ENCODE measurements around the gene FST. TPM values are rescaled to one million over a fixed set of nuclear protein-coding genes. Genes with fewer than 3 reads are reported as not detected.

FST gene
- total and polyA plus RNA-seq, 11 donors: 0.22 to 4.8 (median 2.0) TPM

DNA sequence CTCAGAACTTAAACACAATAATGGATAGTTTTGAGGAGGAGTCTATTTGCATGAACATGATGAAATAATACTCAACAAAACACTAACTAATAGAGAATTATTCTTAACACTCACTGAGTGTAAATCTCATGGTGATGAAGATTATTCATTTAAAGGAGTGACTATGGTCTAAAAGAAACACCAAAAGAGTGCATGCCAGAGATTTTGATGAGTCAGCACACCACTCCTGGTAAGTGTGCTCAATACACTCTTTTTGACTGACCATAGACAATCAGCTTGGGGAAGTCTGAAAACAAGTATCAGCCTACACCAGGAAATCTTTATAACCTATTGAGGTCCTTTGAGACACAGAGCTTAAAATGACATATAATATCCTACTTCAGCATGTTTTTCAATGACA lies 6.8 kb upstream of the FST start:
- H3K27me3 ChIP-seq: peaks cover 0 to 9% (median 0%) of the 10 kb centered on the region in 9 donors
- H3K36me3 ChIP-seq: no peaks in the 10 kb centered on the region
- no peak overlapping the region for H3K27ac ChIP-seq
- H3K4me1 ChIP-seq: peaks cover 0 to 7% (median 0%) of the 10 kb centered on the region in 12 donors
- no peak for TF ChIP-seq POLR2A (IDR thresholded peaks at IDR 0.05)
- TF ChIP-seq, protein P1, sequence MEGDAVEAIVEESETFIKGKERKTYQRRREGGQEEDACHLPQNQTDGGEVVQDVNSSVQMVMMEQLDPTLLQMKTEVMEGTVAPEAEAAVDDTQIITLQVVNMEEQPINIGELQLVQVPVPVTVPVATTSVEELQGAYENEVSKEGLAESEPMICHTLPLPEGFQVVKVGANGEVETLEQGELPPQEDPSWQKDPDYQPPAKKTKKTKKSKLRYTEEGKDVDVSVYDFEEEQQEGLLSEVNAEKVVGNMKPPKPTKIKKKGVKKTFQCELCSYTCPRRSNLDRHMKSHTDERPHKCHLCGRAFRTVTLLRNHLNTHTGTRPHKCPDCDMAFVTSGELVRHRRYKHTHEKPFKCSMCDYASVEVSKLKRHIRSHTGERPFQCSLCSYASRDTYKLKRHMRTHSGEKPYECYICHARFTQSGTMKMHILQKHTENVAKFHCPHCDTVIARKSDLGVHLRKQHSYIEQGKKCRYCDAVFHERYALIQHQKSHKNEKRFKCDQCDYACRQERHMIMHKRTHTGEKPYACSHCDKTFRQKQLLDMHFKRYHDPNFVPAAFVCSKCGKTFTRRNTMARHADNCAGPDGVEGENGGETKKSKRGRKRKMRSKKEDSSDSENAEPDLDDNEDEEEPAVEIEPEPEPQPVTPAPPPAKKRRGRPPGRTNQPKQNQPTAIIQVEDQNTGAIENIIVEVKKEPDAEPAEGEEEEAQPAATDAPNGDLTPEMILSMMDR (IDR thresholded peaks at IDR 0.05): no peak
- ATAC-seq (no peak), DNase-seq (no peak)
- H3K4me3 ChIP-seq: no peak overlapping the region
- no peaks in the 10 kb centered on the region for H3K9me3 ChIP-seq
- intact Hi-C loops (cut with DNase I): loop anchor here in 6 of 10 donors (10.0 kb wide), 4 partner anchors 391 to 521 kb away; no protein-coding TSS in a partner anchor

DNA sequence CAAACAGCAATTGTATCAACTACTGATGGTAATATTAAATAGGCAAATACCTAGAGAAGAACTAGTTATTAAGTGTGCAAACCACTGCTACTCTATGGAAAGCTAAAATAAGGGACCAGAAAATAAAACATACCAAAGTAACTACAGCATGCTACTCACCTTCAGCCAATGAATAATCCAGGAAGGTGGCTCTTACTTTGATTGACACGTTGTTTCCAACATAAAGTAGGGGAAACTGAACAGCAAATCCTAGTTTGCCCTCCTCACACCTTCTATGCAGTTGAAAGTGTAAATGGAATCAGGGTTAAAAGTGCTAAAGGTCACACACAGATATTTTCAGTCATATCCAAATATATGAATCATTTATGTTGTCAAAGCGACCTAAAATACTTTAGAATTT lies 5.1 kb upstream of the FST start:
- H3K27ac ChIP-seq: no peak overlapping the region
- no peaks in the 10 kb centered on the region for H3K9me3 ChIP-seq
- H3K27me3 ChIP-seq: peaks cover 0 to 17% (median 0%) of the 10 kb centered on the region in 9 donors
- no peak overlapping the region for H3K4me3 ChIP-seq
- no peak for ATAC-seq
- 78 to 91% (median 84%) methylated on average over 2 of the region's 2 CpGs for WGBS, 4 donors
- DNase-seq: no peak
- H3K36me3 ChIP-seq: no peaks in the 10 kb centered on the region
- TF ChIP-seq POLR2A (IDR thresholded peaks at IDR 0.05): no peak
- TF ChIP-seq, protein P1 (IDR thresholded peaks at IDR 0.05): no peak
- intact Hi-C loops (cut with DNase I): loop anchor here in 9 of 10 donors (5.0 to 10.0 kb wide), 8 partner anchors 389 to 757 kb away; no protein-coding TSS in a partner anchor
- peaks cover 0 to 17% (median 1%) of the 10 kb centered on the region in 12 donors for H3K4me1 ChIP-seq

DNA sequence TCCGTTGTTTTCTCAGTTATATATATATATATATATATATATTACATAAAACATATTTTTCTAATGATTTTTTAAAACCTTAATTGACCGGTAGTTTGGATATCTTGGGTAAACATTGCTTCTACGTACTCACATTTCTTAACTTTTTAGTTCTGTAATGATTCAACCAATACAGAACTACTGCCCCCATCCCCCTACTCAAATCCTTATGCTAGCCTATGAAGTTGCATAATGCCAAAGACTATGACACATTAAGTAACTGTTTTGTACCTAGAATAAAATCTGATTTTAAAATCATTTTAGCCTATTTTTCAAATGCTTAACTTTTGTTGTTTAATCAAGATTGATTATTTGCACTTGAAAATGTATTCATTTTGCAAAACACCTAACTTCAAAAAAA lies 4.4 kb upstream of the FST start:
- Histone ChIP-seq H3K27me3 (peaks cover 0 to 17% (median 0%) of the 10 kb centered on the region in 9 donors), H3K9me3 (no peaks in the 10 kb centered on the region), H3K27ac (no peak overlapping the region), H3K4me3 (no peak overlapping the region), H3K36me3 (no peaks in the 10 kb centered on the region), H3K4me1 (peaks cover 0 to 22% (median 3%) of the 10 kb centered on the region in 12 donors)
- TF ChIP-seq POLR2A (IDR thresholded peaks at IDR 0.05): no peak
- TF ChIP-seq, protein P1 (IDR thresholded peaks at IDR 0.05): no peak
- DNase-seq (no peak), ATAC-seq (no peak)
- intact Hi-C loops (cut with DNase I): loop anchor here in 9 of 10 donors (5.0 to 10.0 kb wide), 8 partner anchors 389 to 756 kb away; no protein-coding TSS in a partner anchor
- 59 to 89% (median 77%) methylated on average over 3 of the region's 3 CpGs for WGBS, 4 donors

DNA sequence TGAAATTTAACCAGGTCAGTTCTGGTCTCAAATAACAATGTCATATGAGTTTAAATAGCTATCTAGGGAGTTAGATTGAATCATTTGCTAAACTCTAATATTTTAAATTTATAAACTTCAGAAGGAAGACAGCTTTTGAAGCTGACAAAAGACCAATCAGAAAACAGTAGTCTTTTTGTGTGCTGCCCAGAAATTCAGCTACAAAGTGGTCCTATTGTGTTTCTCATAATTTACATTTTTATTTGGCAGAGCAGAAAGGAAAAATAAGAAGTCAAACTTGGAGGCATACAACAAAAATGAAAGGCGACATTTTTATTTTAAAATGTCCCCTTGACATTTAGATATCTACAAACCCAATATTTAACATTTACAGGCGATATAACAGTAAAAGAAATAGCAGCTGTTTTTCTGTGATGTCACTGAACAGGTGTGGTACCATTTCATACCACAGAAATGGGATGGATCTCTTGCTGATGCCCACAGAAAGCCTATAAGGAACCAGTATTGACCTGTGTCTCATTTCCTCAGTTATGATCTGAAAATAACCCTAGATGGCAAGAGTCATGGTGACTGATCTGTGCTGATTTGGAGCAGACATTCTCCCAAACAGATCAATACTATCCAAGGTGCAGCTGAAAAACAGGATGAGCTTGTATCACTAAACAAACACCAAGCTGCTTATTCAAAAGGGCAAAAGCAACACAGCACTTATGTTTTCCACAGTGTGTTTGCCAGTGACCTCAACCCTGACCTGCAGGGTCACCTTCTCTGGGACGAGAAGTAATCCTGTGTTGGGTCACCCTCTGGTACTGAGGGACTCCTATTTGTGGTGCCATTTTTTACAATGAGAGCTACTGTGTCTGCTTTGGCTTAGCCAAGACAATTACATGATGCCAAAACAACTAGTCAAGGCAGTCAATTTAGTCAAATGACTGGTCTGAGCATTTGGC lies 3.6 kb upstream of the FST start:
- no peaks in the 10 kb centered on the region for H3K9me3 ChIP-seq
- H3K27me3 ChIP-seq: peaks cover 0 to 23% (median 0%) of the 10 kb centered on the region in 9 donors
- TF ChIP-seq, protein P1 (IDR thresholded peaks at IDR 0.05): no peak
- TF ChIP-seq POLR2A (IDR thresholded peaks at IDR 0.05): no peak
- intact Hi-C loops (cut with DNase I): loop anchor here in 9 of 10 donors (5.0 to 10.0 kb wide), 8 partner anchors 388 to 755 kb away; no protein-coding TSS in a partner anchor
- no peaks in the 10 kb centered on the region for H3K36me3 ChIP-seq
- WGBS, 4 donors: 61 to 81% (median 68%) methylated on average over 2 to 3 of the region's 3 CpGs
- no peak overlapping the region for H3K4me3 ChIP-seq
- H3K4me1 ChIP-seq: peaks cover 0 to 28% (median 4%) of the 10 kb centered on the region in 12 donors
- no peak for ATAC-seq
- no peak overlapping the region for H3K27ac ChIP-seq
- no peak for DNase-seq
